RPMI8226 (cell line): ENCODE results near the gene NELL1.

Experiments used
- DNase-seq: peaks from one replicate; pipeline ENCODE4 v3.0.0-alpha.2; 2015

The NELL1 gene

GRCh38 chr11:21447871-21448270, 778.5 kb downstream of the NELL1 start:
- DNase-seq = no peak

GRCh38 chr11:21456186-21456585, 786.8 kb downstream of the NELL1 start:
- no peak for DNase-seq

DNA sequence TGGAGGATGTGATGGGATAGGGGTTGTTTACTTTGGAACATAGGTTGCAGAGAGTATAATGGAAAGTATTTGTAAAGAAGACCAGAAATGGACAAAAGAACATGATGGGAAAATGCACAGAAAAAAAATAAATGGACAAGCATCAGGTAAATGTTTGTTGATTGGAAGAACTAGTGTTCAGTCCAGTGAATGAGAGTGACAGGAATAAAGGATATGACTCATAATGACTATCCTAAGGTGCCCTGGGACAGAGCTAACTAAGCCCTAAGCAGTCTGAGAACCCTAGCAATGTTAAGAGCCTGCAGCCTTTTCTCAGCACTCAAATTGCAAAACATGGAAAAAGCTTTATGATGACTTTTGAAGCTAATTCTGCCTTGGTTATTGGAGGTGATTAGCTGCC, 790.7 kb downstream of the NELL1 start:
- no peak for DNase-seq

DNA sequence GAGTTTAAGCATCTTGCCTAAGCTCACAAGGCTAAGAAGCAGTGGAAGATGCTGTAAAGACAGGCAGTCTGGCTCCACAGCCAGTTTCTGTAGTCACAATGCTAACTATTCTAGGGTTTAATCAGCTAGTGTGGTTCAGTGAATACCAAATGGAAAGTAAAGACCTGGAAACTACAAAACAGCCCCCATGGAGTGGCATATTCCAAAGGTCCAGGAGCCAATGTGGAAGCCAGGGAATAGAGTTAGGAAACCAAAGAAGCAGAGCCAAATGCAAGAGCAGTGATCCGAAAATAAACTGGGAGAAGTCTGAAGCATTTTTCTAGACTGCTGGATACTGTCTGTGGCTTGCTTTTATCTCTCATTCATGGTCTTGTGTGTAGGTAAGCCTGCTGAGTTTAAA, 792.3 kb downstream of the NELL1 start:
- no peak for DNase-seq

GRCh38 chr11:21464601-21465193, 795.3 kb downstream of the NELL1 start:
- DNase-seq = no peak

- no peak for DNase-seq
Observed at GRCh38 chr11:21465203-21465602, 795.8 kb downstream of the NELL1 start.

- no peak for DNase-seq
Observed at GRCh38 chr11:21465920-21466319, 796.5 kb downstream of the NELL1 start.

GRCh38 chr11:21470521-21470920, 801.1 kb downstream of the NELL1 start:
- no peak for DNase-seq

DNA sequence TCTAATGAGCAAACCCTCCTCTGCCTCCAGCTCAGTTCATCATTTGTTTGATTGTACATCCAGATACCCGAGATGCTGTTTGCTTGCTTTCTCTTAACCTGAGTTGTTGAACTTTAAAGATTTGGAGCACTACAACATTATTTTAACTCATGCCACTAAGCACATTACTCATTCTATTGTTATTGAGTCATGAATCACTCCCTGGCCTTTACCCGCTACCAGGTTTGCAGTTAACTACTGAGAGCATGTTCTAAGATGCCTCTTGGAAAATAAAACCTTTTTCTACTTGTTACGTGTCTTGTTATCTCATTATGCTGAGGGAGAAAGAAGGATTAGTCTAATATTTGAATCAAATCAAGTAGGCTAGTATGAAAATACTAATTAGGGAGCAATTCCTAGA, 802.9 kb downstream of the NELL1 start:
- DNase-seq = no peak

GRCh38 chr11:21474529-21474928, 805.1 kb downstream of the NELL1 start:
- no peak for DNase-seq

DNA sequence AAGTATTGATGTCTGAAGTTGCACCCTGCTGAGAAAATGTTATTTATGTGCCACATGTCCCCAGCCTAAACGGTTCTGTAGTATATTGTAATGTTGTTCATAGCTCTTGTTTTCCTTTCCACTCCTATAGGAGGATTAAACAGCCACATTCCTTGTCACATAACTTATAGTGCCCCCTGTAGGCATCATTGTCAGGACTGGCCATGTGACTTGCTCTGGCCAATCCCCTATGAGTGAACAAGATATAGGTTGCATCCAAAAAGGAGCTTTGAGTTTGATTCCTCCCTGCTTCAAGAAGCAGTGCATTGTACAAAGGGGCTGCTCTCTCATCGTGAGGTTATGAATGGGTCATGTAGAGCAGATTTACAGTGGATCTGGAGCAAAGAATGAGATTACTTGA, 805.9 kb downstream of the NELL1 start:
- DNase-seq = no peak

DNA sequence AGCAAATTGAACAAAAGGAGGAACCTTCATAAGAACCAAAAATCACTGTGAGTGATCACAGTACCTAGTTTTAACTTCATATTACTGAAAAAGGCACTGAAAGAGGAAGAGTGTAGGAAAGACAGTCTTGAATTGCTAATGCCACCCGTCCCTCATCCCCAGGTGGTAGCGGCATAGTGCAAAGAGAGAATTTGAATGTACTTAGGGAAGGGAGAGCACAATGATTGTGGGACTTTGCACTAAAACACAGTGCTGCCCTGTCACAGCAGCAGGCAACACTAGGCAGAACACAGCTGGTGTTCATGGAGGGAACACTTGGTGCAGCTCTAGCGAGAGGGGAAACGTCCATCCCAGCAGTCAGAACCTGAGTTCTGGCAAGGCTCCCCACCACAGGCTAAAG, 807.2 kb downstream of the NELL1 start:
- no peak for DNase-seq

DNA sequence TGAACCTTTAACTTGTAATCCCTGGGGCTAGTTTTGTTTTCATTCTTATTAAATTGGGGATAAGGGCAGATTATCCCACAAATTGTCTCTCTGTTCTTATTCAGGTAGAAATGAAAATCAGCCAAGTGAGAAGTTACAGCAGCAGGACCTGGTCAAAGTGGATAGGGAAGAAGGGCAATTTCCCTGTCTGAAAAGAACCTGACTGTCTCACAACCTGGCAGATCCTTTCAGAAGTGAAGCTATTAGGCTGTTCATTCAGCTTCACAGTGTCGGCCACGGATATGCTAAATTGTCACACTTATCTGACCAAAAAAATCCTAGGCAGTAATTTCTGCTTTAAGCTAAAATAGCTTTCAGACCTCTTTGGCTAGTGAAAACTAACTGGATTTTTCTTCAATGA, 810.9 kb downstream of the NELL1 start:
- no peak for DNase-seq

DNA sequence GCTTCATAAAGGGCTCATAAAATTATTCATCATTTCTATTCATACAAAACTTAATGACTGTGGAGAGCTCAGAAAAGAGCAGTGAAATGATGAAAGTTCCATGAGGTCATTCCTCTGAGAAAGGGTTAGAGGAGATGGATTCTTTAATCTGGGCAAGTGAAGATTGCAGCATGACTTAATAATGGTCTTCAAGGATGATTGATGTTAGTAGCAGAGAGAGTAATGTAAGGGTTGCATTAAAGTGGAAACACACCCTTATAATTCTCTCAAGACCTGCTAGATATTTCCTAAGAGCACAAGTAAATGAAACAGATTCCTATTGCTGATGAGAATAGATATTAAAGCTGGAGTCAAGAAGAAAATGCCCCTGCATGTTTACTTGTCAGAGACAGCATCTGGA, 811.9 kb downstream of the NELL1 start:
- no peak for DNase-seq

DNA sequence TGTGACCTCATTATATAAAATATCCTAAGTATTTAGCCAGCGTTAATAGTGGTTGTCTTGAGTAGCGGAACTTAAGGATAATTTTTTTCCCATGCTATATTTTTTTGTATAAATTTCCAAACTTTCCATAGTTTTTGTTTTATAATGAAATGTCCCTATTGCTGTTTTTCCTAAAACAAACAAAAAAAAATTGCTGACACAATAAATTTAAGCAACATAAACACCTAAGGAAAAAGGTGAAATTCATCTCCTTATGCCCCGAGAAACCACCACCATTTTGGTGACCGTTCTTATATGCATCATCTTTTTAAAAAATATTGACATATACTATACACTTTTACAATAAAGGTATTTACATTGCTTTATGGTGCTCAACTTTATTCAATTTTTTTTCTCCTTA, 814.7 kb downstream of the NELL1 start:
- no peak for DNase-seq

DNA sequence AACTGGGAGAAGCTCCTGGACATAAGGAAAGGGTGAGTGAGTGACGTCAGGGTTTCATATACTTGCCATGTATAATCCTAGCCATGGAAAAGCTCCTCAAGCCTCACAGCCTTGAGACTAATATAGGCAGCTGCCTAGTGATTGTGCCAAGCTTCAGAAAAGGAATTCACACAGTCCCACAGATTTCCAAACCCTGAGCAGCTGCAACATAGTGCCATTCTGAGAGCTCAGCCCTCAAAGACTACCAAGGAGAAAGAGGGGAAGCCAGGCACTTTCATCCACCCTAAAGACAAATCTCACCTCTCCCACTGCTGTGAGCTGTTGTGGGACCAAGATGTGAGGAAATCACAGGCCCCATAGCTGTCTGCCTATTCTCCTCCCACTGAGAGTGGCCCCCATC, 815.6 kb downstream of the NELL1 start:
- no peak for DNase-seq

DNA sequence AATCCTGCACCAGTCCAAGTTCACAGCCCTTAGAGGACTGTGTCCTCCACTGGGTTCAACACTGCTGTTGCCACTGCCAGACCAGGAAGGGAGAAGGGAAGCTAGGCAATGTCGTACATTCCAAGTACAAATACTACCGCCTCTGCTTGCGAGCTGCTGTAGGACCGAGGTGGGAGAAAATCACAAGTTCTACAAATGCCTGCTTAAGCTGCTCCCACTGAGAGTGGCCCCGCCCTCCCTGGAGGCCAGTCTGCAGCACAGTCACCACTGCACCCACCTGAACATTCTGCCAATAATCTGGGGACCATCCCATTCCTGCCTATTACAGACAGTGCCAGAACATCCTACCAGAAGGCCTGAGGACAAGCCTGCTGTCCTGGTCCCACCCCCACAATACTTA, 816.0 kb downstream of the NELL1 start:
- DNase-seq = no peak

DNA sequence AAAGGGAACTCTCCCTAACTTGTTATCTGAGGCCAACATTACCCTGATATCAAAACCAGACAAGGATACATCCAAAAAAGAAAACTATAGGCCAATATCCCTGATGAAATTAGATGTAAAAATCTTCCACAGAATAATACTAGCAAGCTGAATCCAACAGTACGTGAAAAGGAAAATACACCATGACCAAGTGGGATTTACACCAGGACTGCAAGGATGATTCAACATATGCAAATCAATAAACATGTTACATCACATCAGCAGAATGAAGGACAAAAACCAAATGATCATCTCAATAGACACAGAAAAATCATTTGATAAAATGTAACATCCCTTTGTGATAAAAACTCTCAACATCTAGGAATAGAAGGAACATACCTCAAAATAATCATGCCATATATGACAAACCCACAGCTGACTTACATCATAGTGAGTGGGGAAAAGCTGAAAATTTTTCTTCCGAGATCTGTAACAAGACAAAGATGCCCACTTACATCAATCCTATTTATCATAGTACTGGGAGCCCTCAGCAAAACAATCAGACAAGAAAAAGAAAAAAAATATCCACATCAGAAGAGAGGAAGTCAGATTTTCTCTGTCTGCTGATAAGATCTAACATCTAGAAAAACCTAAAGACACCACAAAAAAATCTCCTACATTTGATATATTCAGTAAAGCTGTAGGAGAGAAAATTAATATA, 820.2 kb downstream of the NELL1 start:
- no peak for DNase-seq

DNA sequence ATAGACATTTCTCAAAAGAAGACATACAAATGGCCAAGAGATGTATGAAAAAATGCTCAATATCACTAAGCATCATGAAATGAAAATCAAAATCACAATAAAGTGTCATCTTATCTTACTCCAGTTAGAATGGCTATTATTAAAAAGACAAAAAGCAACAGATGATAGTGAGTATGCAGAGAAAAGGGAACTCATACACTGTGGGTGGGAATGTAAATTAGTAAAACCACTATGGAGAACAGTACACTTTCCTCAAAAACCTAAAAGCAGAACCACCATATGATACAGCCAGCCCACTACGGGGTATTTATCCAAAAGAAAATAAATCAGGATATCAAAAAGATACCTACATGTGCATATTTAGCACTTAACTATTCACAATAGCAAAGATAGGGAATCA, 823.5 kb downstream of the NELL1 start:
- no peak for DNase-seq

- no peak for DNase-seq
Observed at GRCh38 chr11:21494946-21495345, 825.6 kb downstream of the NELL1 start.

DNA sequence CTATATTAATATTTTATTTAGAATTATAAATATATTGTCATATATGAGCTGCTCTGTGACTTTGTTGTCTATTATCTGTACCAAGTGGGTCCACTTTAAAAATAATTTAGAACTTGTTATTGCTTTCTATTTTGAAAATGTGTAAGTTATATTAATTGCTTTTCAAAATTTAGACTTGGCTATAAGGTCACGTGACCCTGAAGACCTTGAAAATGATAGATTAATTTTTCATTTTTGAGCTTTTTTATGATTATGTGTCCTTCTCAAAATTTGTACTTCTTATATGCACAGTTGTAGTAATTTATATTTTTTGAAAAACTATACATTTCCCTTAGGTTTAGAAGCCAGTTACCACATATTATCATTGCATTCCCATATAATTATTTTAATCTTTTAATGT, 826.5 kb downstream of the NELL1 start:
- DNase-seq = no peak

GRCh38 chr11:21501245-21501644, 831.9 kb downstream of the NELL1 start:
- no peak for DNase-seq

GRCh38 chr11:21505070-21505469, 835.7 kb downstream of the NELL1 start:
- DNase-seq = no peak

- peak; percentile 58 for DNase-seq
Observed at GRCh38 chr11:21511835-21512440, 842.6 kb downstream of the NELL1 start.

DNA sequence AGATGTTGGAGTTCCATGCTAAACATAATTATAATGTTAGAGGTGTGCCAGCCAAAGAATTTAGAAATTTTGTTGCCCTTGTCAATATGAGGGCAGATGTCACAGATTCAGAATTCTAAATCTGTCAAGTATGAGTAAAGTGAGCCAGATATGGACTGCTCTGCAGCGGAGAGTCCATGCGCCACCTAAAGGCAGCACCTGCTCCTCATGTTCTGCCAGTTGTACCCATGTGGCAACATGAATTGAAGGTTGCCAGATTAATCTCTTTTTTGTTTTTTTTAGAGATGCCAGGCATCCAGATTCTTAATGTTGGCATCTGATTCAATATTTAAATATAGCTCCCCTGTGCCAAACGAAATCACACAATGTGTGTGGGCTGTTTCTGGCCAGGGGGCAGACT, 844.9 kb downstream of the NELL1 start:
- peak; percentile 15 for DNase-seq
